ENCODE data around the gene TCF7L2. TPM values are rescaled to one million over a fixed set of nuclear protein-coding genes. Genes with fewer than 3 reads are reported as not detected.

Gene TCF7L2
- total and polyA plus RNA-seq, 4 donors, result 9.1 to 32.3 (median 21.4) TPM

DNA sequence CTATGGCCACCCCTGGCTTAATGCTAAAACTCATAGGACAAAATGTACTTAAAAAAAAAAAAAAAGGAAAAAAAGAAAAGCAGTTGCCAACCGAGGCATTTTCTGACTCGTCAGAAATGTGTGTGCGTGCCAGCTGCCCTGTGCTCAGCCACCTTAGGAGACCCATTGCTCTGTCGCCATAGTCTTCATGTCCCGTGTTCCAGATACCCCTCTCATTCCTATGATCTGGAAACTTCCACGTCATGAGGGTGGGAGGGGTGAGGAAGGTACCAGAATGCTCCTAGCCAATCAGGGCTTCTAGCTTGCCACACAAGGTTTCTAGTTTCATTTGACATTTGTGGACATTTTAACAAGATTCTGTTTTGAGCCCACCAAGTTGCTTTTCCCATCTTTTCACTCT, 212.9 kb downstream of the TCF7L2 start:
- TF ChIP-seq, protein P1, sequence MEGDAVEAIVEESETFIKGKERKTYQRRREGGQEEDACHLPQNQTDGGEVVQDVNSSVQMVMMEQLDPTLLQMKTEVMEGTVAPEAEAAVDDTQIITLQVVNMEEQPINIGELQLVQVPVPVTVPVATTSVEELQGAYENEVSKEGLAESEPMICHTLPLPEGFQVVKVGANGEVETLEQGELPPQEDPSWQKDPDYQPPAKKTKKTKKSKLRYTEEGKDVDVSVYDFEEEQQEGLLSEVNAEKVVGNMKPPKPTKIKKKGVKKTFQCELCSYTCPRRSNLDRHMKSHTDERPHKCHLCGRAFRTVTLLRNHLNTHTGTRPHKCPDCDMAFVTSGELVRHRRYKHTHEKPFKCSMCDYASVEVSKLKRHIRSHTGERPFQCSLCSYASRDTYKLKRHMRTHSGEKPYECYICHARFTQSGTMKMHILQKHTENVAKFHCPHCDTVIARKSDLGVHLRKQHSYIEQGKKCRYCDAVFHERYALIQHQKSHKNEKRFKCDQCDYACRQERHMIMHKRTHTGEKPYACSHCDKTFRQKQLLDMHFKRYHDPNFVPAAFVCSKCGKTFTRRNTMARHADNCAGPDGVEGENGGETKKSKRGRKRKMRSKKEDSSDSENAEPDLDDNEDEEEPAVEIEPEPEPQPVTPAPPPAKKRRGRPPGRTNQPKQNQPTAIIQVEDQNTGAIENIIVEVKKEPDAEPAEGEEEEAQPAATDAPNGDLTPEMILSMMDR (IDR thresholded peaks at IDR 0.05; ENCODE audit: control extremely low read depth, extremely low read depth), result no peak
- Histone ChIP-seq H3K27me3 (ENCODE audit: control insufficient read depth in 3 of 3, insufficient read depth in 3 of 3, low read length in 2 of 3) (no peaks in the 10 kb centered on the region), H3K9ac (ENCODE audit: insufficient read depth in 1 of 2, low read length in 2 of 2) (no peak overlapping the region), H3K4me3 (no peak overlapping the region), H3K4me1 (ENCODE audit: control insufficient read depth in 5 of 5, insufficient read depth in 5 of 5, low read length in 5 of 5) (peaks cover 0 to 9% (median 5%) of the 10 kb centered on the region in 5 donors), H3K27ac (ENCODE audit: low read depth in 1 of 2, low read length in 1 of 2) (no peak overlapping the region), H3K36me3 (ENCODE audit: control insufficient read depth in 4 of 4, insufficient read depth in 4 of 4, low read length in 4 of 4) (peaks cover 8 to 28% (median 19%) of the 10 kb centered on the region in 4 donors), H3K9me3 (ENCODE audit: control insufficient read depth in 4 of 4, insufficient read depth in 3 of 4, low read length in 3 of 4) (no peaks in the 10 kb centered on the region)
- no peak for DNase-seq
- no peak for ATAC-seq (ENCODE audit: insufficient read depth, low FRiP score)
- WGBS, 2 donors, result 79 to 89% methylated on average over 6 of the region's 6 CpGs

DNA sequence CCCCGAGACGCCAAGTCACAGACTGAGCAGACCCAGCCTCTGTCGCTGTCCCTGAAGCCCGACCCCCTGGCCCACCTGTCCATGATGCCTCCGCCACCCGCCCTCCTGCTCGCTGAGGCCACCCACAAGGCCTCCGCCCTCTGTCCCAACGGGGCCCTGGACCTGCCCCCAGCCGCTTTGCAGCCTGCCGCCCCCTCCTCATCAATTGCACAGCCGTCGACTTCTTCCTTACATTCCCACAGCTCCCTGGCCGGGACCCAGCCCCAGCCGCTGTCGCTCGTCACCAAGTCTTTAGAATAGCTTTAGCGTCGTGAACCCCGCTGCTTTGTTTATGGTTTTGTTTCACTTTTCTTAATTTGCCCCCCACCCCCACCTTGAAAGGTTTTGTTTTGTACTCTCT, 215.6 kb downstream of the TCF7L2 start:
- Histone ChIP-seq H3K27ac (ENCODE audit: low read depth in 1 of 2, low read length in 1 of 2) (no peak overlapping the region), H3K4me3 (no peak overlapping the region), H3K36me3 (ENCODE audit: control insufficient read depth in 4 of 4, insufficient read depth in 4 of 4, low read length in 4 of 4) (peaks cover 5 to 19% (median 14%) of the 10 kb centered on the region in 4 donors), H3K27me3 (ENCODE audit: control insufficient read depth in 3 of 3, insufficient read depth in 3 of 3, low read length in 2 of 3) (no peaks in the 10 kb centered on the region), H3K9me3 (ENCODE audit: control insufficient read depth in 4 of 4, insufficient read depth in 3 of 4, low read length in 3 of 4) (no peaks in the 10 kb centered on the region), H3K9ac (ENCODE audit: insufficient read depth in 1 of 2, low read length in 2 of 2) (no peak overlapping the region), H3K4me1 (ENCODE audit: control insufficient read depth in 5 of 5, insufficient read depth in 5 of 5, low read length in 5 of 5) (peaks cover 0 to 9% (median 6%) of the 10 kb centered on the region in 5 donors)
- 92 to 93% methylated on average over 20 of the region's 20 CpGs for WGBS, 2 donors
- DNase-seq (peak; percentile 54 to 73 (median 72)), ATAC-seq (ENCODE audit: insufficient read depth, low FRiP score) (no peak)
- TF ChIP-seq, protein P1 (IDR thresholded peaks at IDR 0.05; ENCODE audit: control extremely low read depth, extremely low read depth), result no peak

DNA sequence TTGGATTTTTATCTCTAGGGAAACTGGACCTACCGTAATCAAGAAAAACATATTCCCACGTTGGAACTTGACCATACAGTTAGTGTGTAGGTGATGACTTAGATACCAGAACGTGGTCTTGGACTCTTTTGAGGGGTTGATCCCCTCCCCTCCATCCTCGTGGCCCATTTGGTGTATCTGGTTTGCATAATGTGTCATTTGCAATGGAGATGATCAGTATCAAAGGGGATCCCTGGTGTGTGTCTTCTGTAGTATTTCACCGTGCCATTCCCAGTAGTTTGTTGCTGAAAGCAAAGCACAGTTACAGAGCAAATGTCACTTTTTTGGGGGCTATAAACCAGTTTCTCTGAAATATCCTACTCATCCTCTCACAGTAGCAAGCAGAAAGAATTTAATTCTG, 217.7 kb downstream of the TCF7L2 start:
- peaks cover 0 to 9% (median 6%) of the 10 kb centered on the region in 5 donors for H3K4me1 ChIP-seq (ENCODE audit: control insufficient read depth in 5 of 5, insufficient read depth in 5 of 5, low read length in 5 of 5)
- H3K4me3 ChIP-seq, result no peak overlapping the region
- no peak for DNase-seq
- H3K27me3 ChIP-seq (ENCODE audit: control insufficient read depth in 3 of 3, insufficient read depth in 3 of 3, low read length in 2 of 3), result no peaks in the 10 kb centered on the region
- no peaks in the 10 kb centered on the region for H3K9me3 ChIP-seq (ENCODE audit: control insufficient read depth in 4 of 4, insufficient read depth in 3 of 4, low read length in 3 of 4)
- peaks cover 0 to 10% (median 3%) of the 10 kb centered on the region in 4 donors for H3K36me3 ChIP-seq (ENCODE audit: control insufficient read depth in 4 of 4, insufficient read depth in 4 of 4, low read length in 4 of 4)
- H3K9ac ChIP-seq (ENCODE audit: insufficient read depth in 1 of 2, low read length in 2 of 2), result no peak overlapping the region
- H3K27ac ChIP-seq (ENCODE audit: low read depth in 1 of 2, low read length in 1 of 2), result no peak overlapping the region
- TF ChIP-seq, protein P1 (IDR thresholded peaks at IDR 0.05; ENCODE audit: control extremely low read depth, extremely low read depth), result no peak
- 85 to 92% methylated on average over 5 of the region's 5 CpGs for WGBS, 2 donors
- no peak for ATAC-seq (ENCODE audit: insufficient read depth, low FRiP score)

DNA sequence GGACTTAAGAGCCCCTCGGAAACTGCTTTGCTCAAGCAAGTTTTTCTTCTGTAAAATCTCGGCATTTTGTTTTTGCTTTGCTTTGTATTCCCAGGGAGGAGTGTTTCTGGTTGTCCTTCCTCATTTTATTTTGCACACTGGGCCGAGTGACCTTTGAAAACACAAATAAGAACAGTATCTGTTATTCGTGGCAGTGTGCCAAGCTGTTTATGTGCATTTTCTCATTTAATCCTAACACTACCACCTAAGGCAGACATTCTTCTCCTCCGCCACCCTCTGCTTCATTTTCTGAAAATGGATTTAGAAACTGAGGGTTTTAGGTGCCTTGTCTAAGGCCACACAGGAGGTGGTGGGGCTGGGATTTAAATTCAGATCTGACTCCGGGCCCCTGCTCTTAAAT, 218.5 kb downstream of the TCF7L2 start:
- Histone ChIP-seq H3K36me3 (ENCODE audit: control insufficient read depth in 4 of 4, insufficient read depth in 4 of 4, low read length in 4 of 4) (peaks cover 0 to 10% (median 3%) of the 10 kb centered on the region in 4 donors), H3K9me3 (ENCODE audit: control insufficient read depth in 4 of 4, insufficient read depth in 3 of 4, low read length in 3 of 4) (no peaks in the 10 kb centered on the region), H3K27me3 (ENCODE audit: control insufficient read depth in 3 of 3, insufficient read depth in 3 of 3, low read length in 2 of 3) (no peaks in the 10 kb centered on the region), H3K27ac (ENCODE audit: low read depth in 1 of 2, low read length in 1 of 2) (no peak overlapping the region), H3K4me3 (no peak overlapping the region), H3K9ac (ENCODE audit: insufficient read depth in 1 of 2, low read length in 2 of 2) (no peak overlapping the region), H3K4me1 (ENCODE audit: control insufficient read depth in 5 of 5, insufficient read depth in 5 of 5, low read length in 5 of 5) (peaks cover 0 to 7% (median 3%) of the 10 kb centered on the region in 5 donors)
- TF ChIP-seq, protein P1 (IDR thresholded peaks at IDR 0.05; ENCODE audit: control extremely low read depth, extremely low read depth), result no peak
- 78 to 83% methylated on average over 6 of the region's 6 CpGs for WGBS, 2 donors
- no peak for ATAC-seq (ENCODE audit: insufficient read depth, low FRiP score)
- DNase-seq, result no peak
